HepG2 (cell line): Measurements from ENCODE around the gene SH3GL2. TPM values are rescaled to one million over a fixed set of nuclear protein-coding genes. Genes with fewer than 3 reads are reported as not detected.

ENCODE experiments used
- ATAC-seq: fragments of 200-7000 bp; cut with Tn5 transposase; 3 replicates; pipeline ENCODE4 v1.9.1; 2020; ENCODE audit warnings: mild to moderate bottlenecking, moderate library complexity
- BruUV-seq: library from RNA; stranded (reverse); fragments of 400-500 nt; replicated peaks from 2 replicates; lab custom pipeline; 2021; lab: Mats Ljungman, UMichigan
- CTCF ChIA-PET: fragments of 300-600 bp; formaldehyde crosslinking; extraction: SDS; loops from one replicate; lab custom pipeline; 2021; ENCODE audit warnings: low total read pairs, inconsistent platforms, low intra/inter-chr PET ratio; lab: Yijun Ruan, JAX
- POLR2A ChIA-PET: fragments of 350-600 bp; sonication (Branson Sonifier 250); formaldehyde crosslinking; loops from one replicate; lab custom pipeline; 2020; ENCODE audit warnings: antibody characterized with exemption, inconsistent platforms; lab: Yijun Ruan, JAX
- DNase-seq: peaks from one replicate; pipeline ENCODE4 v3.0.0-alpha.2; 2015; ENCODE audit warnings: low spot score
- FAIRE-seq: peaks from 3 replicates; lab custom pipeline; 2011; peaks lifted over from hg19 to GRCh38; lab: Jason Lieb, UNC
- H2AFZ ChIP-seq: one replicate; pipeline ENCODE4 v1.6.1; 2011; ENCODE audit warnings: low read length, inconsistent platforms
- H3K27ac ChIP-seq: fragments of 300-600 bp; 3 replicates; pipeline ENCODE4 v1.8.0; 2011; ENCODE audit warnings: mixed run types, mild to moderate bottlenecking, mixed read lengths, low read length, inconsistent platforms; ENCODE audit not compliant: insufficient read depth; ENCODE audit errors: extremely low read length
- H3K27me3 ChIP-seq, 2 experiments: fragments of 200-600 bp in 1 of 2; 2 replicates in 1 of 2; 3 replicates in 1 of 2; pipeline versions ENCODE4 v1.6.0 to v1.8.0; 2011; ENCODE audit warnings: low read length in 2 of 2, mild to moderate bottlenecking in 2 of 2, moderate library complexity in 2 of 2, inconsistent platforms in 1 of 2; ENCODE audit not compliant: insufficient read depth in 2 of 2, control insufficient read depth in 1 of 2
- H3K36me3 ChIP-seq, 2 experiments: fragments of 200-600 bp in 1 of 2; replicated peaks in 1 of 2; 2 replicates in 1 of 2; 3 replicates in 1 of 2; pipeline versions ENCODE4 v1.5.1 to v1.8.0; 2011; ENCODE audit warnings: low read length in 2 of 2, inconsistent platforms in 1 of 2; ENCODE audit not compliant: insufficient read depth in 2 of 2, control insufficient read depth in 1 of 2
- H3K4me1 ChIP-seq: 2 replicates; pipeline ENCODE4 v1.5.1; 2012; ENCODE audit warnings: low read length, inconsistent platforms; ENCODE audit not compliant: insufficient read depth
- H3K4me2 ChIP-seq: 2 replicates; pipeline ENCODE4 v1.6.0; 2011; ENCODE audit warnings: low read depth, low read length, inconsistent platforms
- H3K4me3 ChIP-seq, 3 experiments: fragments of 200-600 bp in 1 of 3; sonication (generic), shearing (Covaris generic) in 1 of 3; replicated peaks in 1 of 3; 2 replicates each; pipeline ENCODE4 v1.5.1; 2011 to 2016; ENCODE audit warnings: low read length in 3 of 3, inconsistent platforms in 2 of 3, low read depth in 2 of 3, mild to moderate bottlenecking in 2 of 3, control low read depth in 1 of 3, mixed read lengths in 1 of 3; ENCODE audit not compliant: insufficient read depth in 1 of 3
- H3K79me2 ChIP-seq: one replicate; pipeline ENCODE4 v1.6.1; 2011; ENCODE audit warnings: low read length, inconsistent platforms; ENCODE audit not compliant: insufficient read depth
- H3K9ac ChIP-seq: 2 replicates; pipeline ENCODE4 v1.6.0; 2011; ENCODE audit warnings: mild to moderate bottlenecking, low read depth, low read length, inconsistent platforms; ENCODE audit not compliant: insufficient read depth
- H3K9me3 ChIP-seq: 2 replicates; pipeline ENCODE4 v1.5.1; 2012; ENCODE audit warnings: mild to moderate bottlenecking, low read length
- H4K20me1 ChIP-seq: 2 replicates; pipeline ENCODE4 v1.6.0; 2011; ENCODE audit warnings: inconsistent platforms, mild to moderate bottlenecking, low read length, moderate library complexity; ENCODE audit not compliant: insufficient read depth
- ATF1 ChIP-seq: IDR thresholded peaks from 2 replicates; pipeline ENCODE4 v1.6.1; 2016; ENCODE audit warnings: mild to moderate bottlenecking, control low read depth
- GTF3A ChIP-seq: sonication (generic); formaldehyde crosslinking; conservative IDR thresholded peaks from 2 replicates; pipeline ENCODE4 v1.4.0; 2020; ENCODE audit warnings: mild to moderate bottlenecking, missing genetic modification reagents
- HHEX ChIP-seq: IDR thresholded peaks from 2 replicates; pipeline ENCODE4 v1.6.1; 2016; ENCODE audit warnings: control low read depth
- HNRNPL ChIP-seq: fragments of 200-400 bp; formaldehyde crosslinking; IDR thresholded peaks from 2 replicates; pipeline ENCODE4 v1.6.1; 2017; ENCODE audit warnings: mild to moderate bottlenecking, low read depth, low read length
- MXD3 ChIP-seq: IDR thresholded peaks from 2 replicates; pipeline ENCODE4 v1.6.1; 2016; ENCODE audit warnings: mild to moderate bottlenecking, missing biosample characterization, missing genetic modification reagents
- NFIC ChIP-seq: IDR thresholded peaks from 2 replicates; pipeline ENCODE4 v1.6.1; 2012; ENCODE audit warnings: mild to moderate bottlenecking, low read length, inconsistent platforms
- RXRA ChIP-seq: sonication (generic); formaldehyde crosslinking; IDR thresholded peaks from 2 replicates; pipeline ENCODE4 v1.5.1; 2020; ENCODE audit warnings: missing genetic modification reagents
- SOX6 ChIP-seq, 2 experiments: fragments of 450-650 bp in 1 of 2; sonication (generic) in 1 of 2; formaldehyde crosslinking in 1 of 2; IDR thresholded peaks; 2 replicates each; pipeline versions ENCODE4 v1.4.0 to v1.6.1; 2017 to 2020; ENCODE audit warnings: antibody characterized with exemption in 1 of 2, mild to moderate bottlenecking in 1 of 2, missing genetic modification reagents in 1 of 2
- TAF1 ChIP-seq: sonication (generic); formaldehyde crosslinking; IDR thresholded peaks from 2 replicates; pipeline ENCODE4 v1.4.0; 2020; ENCODE audit warnings: missing genetic modification reagents
- TCF7 ChIP-seq: sonication (generic); IDR thresholded peaks from 2 replicates; pipeline ENCODE4 v1.6.1; 2016; ENCODE audit warnings: antibody characterized with exemption, low read depth
- THAP11 ChIP-seq: IDR thresholded peaks from 2 replicates; pipeline ENCODE4 v1.6.1; 2016; ENCODE audit warnings: missing biosample characterization, missing genetic modification reagents
- ZBTB43 ChIP-seq: sonication (generic); formaldehyde crosslinking; conservative IDR thresholded peaks from 2 replicates; pipeline ENCODE4 v1.4.0; 2020; ENCODE audit warnings: missing genetic modification reagents
- ZFP36L1 ChIP-seq: sonication (generic); formaldehyde crosslinking; IDR thresholded peaks from 2 replicates; pipeline ENCODE4 v1.8.0; 2022; ENCODE audit warnings: mild to moderate bottlenecking, missing genetic modification reagents, moderate library complexity
- ZGPAT ChIP-seq: IDR thresholded peaks from 2 replicates; pipeline ENCODE4 v1.6.1; 2016; ENCODE audit warnings: mild to moderate bottlenecking
- ZNF3 ChIP-seq: IDR thresholded peaks from 2 replicates; pipeline ENCODE4 v1.7.0; 2017; ENCODE audit warnings: inconsistent platforms
- ZNF782 ChIP-seq: sonication (generic); formaldehyde crosslinking; IDR thresholded peaks from 2 replicates; pipeline ENCODE4 v1.4.0; 2020; ENCODE audit warnings: missing genetic modification reagents, mild to moderate bottlenecking, borderline replicate concordance
- WGBS: methylation state at CpG from one replicate; pipeline ENCODE4 v1.1.6; 2017; ENCODE audit warnings: low lambda C conversion rate; 5-methylcytosine and 5-hydroxymethylcytosine counted together
- in situ Hi-C: cut with HindIII; loops from 2 replicates; pipeline ENCODE4 v1.10.0; 2017; ENCODE audit warnings: low pct_unique_long_range_greater_than_20kb; ENCODE audit not compliant: extremely low pct_ligation_motif_present
- intact Hi-C: fragments of 100-400 bp; cut with micrococcal nuclease; formaldehyde crosslinking; loops from one replicate; pipeline ENCODE4 v1.10.0; 2022; ENCODE audit not compliant: unreplicated experiment
- polyA plus RNA-seq, 8 experiments: library from polyadenylated mRNA; depleted of rRNA in 3 of 8; stranded (reverse) in 7 of 8; unstranded in 1 of 8; fragments of >200 nt; fragmentation: Illumina TruSeq in 4 of 8; extraction: Trizol in 4 of 8; gene quantifications; 2 replicates each; pipeline versions ENCODE4 v1.2.1 to v1.2.3, GENCODE V29; 2011 to 2016; ENCODE audit warnings: low read depth in 4 of 8, missing spikeins in 1 of 8, mixed read lengths in 1 of 8; ENCODE audit not compliant: insufficient read depth in 1 of 8
- total RNA-seq, 5 experiments: library from RNA; depleted of rRNA; stranded (reverse); fragments of >200 nt; fragmentation: Illumina TruSeq; extraction: Trizol; gene quantifications; 2 replicates each; pipeline ENCODE4 v1.2.3, GENCODE V29; 2016; ENCODE audit warnings: low read depth in 1 of 5

SH3GL2 gene
- total and polyA plus RNA-seq, 2 of the 13 experiments (the other 11 are each of a cell fraction or from before 2014, with no cell fraction given) = 0.04 TPM; not detected in 1

GRCh38 chr9:17625644-17626388 is 47.0 kb downstream of the SH3GL2 start:
- ChIA-PET CTCF (no interaction called here), POLR2A (no interaction called here)
- no peak for FAIRE-seq
- H3K4me2 ChIP-seq = no peak overlapping the region
- no peaks in the 10 kb centered on the region for H3K36me3 ChIP-seq
- BruUV-seq = no TSS peak
- DNase-seq = no peak
- H3K9me3 ChIP-seq = no peaks in the 10 kb centered on the region
- intact Hi-C loops (no loop called here), in situ Hi-C loops (no loop called here)
- H3K4me1 ChIP-seq = no peaks in the 10 kb centered on the region
- no peak for TF ChIP-seq ZBTB43 (CRISPR knock-in tag)
- no peak for TF ChIP-seq NFIC
- no peaks in the 10 kb centered on the region for H3K27me3 ChIP-seq
- no peaks in the 10 kb centered on the region for H3K79me2 ChIP-seq
- H3K9ac ChIP-seq = no peak overlapping the region
- no peak overlapping the region for H3K4me3 ChIP-seq
- WGBS = 2% methylated on average over 4 of the region's 6 CpGs
- H2AFZ ChIP-seq = no peak overlapping the region
- H3K27ac ChIP-seq = no peak overlapping the region
- no peak for ATAC-seq
- no peaks in the 10 kb centered on the region for H4K20me1 ChIP-seq

- DNase-seq = no peak
- Histone ChIP-seq H3K79me2 (no peaks in the 10 kb centered on the region), H3K27ac (no peak overlapping the region), H3K9me3 (no peaks in the 10 kb centered on the region), H3K36me3 (no peaks in the 10 kb centered on the region), H2AFZ (no peak overlapping the region), H3K9ac (no peak overlapping the region)
- no TSS peak for BruUV-seq
- FAIRE-seq = no peak
- ChIA-PET POLR2A (no interaction called here), CTCF (no interaction called here)
- in situ Hi-C loops = no loop called here
- TF ChIP-seq THAP11 (CRISPR knock-in tag) (no peak), GTF3A (no peak), ZGPAT (no peak), TCF7 (no peak), HHEX (CRISPR knock-in tag) (no peak), ZNF782 (CRISPR knock-in tag) (no peak), TAF1 (no peak), RXRA (CRISPR knock-in tag) (no peak), ZFP36L1 (CRISPR knock-in tag) (no peak), SOX6 (IDR thresholded peaks at IDR 0.05) (no peak), SOX6 (CRISPR knock-in tag; IDR thresholded peaks at IDR 0.05) (no peak), MXD3 (CRISPR knock-in tag) (no peak), HNRNPL (no peak), ZNF3 (CRISPR knock-in tag) (no peak), ATF1 (no peak)
- TF ChIP-seq, all 625 proteins: peak for 0
- H3K4me1 ChIP-seq = no peaks in the 10 kb centered on the region
- WGBS = 2% methylated on average over 3 of the region's 3 CpGs
- no peaks in the 10 kb centered on the region for H4K20me1 ChIP-seq
- ATAC-seq = no peak
- no peak overlapping the region for H3K4me3 ChIP-seq
- intact Hi-C loops = no loop called here
- H3K4me2 ChIP-seq = no peak overlapping the region
- no peaks in the 10 kb centered on the region for H3K27me3 ChIP-seq
These were observed 48.8 kb downstream of the SH3GL2 start for GRCh38 chr9:17627641-17628040.
